GM12878 (cell line): ENCODE measurements around the gene FAM118B. TPM values are rescaled to one million over a fixed set of nuclear protein-coding genes. Genes with fewer than 3 reads are reported as not detected.

Source experiments
- ATAC-seq: fragments of 200-7000 bp; cut with Tn5 transposase; 3 replicates; pipeline ENCODE4 v1.9.1; 2020; ENCODE audit warnings: mild to moderate bottlenecking, moderate library complexity
- BruUV-seq: library from RNA; stranded (reverse); fragments of 400-500 nt; replicated peaks from 2 replicates; lab custom pipeline; 2021; lab: Mats Ljungman, UMichigan
- CTCF ChIA-PET: fragments of 300-600 bp; sonication (Branson Sonifier 250); formaldehyde crosslinking; extraction: SDS; loops from one replicate; lab custom pipeline; 2021; ENCODE audit warnings: inconsistent platforms; lab: Yijun Ruan, JAX
- POLR2A ChIA-PET: fragments of 350-600 bp; formaldehyde crosslinking; extraction: SDS; loops from one replicate; lab custom pipeline; 2021; ENCODE audit warnings: inconsistent platforms; lab: Charles Lee
- RAD21 ChIA-PET: fragments of 300-600 bp; sonication (Branson Sonifier 250); formaldehyde crosslinking; loops from one replicate; lab custom pipeline; 2023; ENCODE audit warnings: antibody characterized with exemption; ENCODE audit not compliant: unreplicated experiment; lab: Charles Lee
- SMC1A ChIA-PET: fragments of 300-600 bp; sonication (Branson Sonifier 250); formaldehyde crosslinking; loops from one replicate; lab custom pipeline; 2023; ENCODE audit not compliant: unreplicated experiment, uncharacterized antibody; lab: Charles Lee
- DNase-seq: peaks from one replicate; pipeline ENCODE4 v3.0.0-alpha.2; 2011; ENCODE audit warnings: low read depth, low spot score
- FAIRE-seq: peaks from 3 replicates; lab custom pipeline; 2011; peaks lifted over from hg19 to GRCh38; lab: Jason Lieb, UNC
- H2AFZ ChIP-seq: 2 replicates; pipeline ENCODE4 v1.6.0; 2011; ENCODE audit warnings: low read depth, low read length, control low read depth; ENCODE audit not compliant: control insufficient read depth
- H3K27ac ChIP-seq: 2 replicates; pipeline ENCODE4 v1.5.1; 2011; ENCODE audit warnings: control low read depth; ENCODE audit not compliant: control insufficient read depth, insufficient read depth
- H3K27me3 ChIP-seq, 2 experiments: replicated peaks in 1 of 2; 2 replicates each; pipeline versions ENCODE4 v1.6.0 to v1.6.1; 2011; ENCODE audit warnings: low read length in 1 of 2; ENCODE audit not compliant: control insufficient read depth in 2 of 2, insufficient read depth in 2 of 2
- H3K36me3 ChIP-seq, 2 experiments: 2 replicates each; pipeline ENCODE4 v1.5.1; 2011; ENCODE audit warnings: low read length in 1 of 2; ENCODE audit not compliant: control insufficient read depth in 2 of 2, insufficient read depth in 2 of 2
- H3K4me1 ChIP-seq: 2 replicates; pipeline ENCODE4 v1.6.1; 2011; ENCODE audit warnings: mild to moderate bottlenecking, low read length, moderate library complexity, mixed read lengths; ENCODE audit not compliant: control insufficient read depth, insufficient read depth
- H3K4me2 ChIP-seq: 2 replicates; pipeline ENCODE4 v1.6.0; 2011; ENCODE audit warnings: control low read depth; ENCODE audit not compliant: control insufficient read depth, insufficient read depth
- H3K4me3 ChIP-seq: fragments of 200-600 bp; sonication (generic); 2 replicates; pipeline ENCODE4 v1.5.1; 2016
- H3K79me2 ChIP-seq: 2 replicates; pipeline ENCODE4 v1.6.0; 2011; ENCODE audit warnings: low read length; ENCODE audit not compliant: control insufficient read depth, insufficient read depth
- H3K9ac ChIP-seq: 2 replicates; pipeline ENCODE4 v1.8.0; 2011; ENCODE audit warnings: low read length, control low read depth, mixed read lengths; ENCODE audit not compliant: control insufficient read depth, insufficient read depth
- H3K9me3 ChIP-seq: replicated peaks from 3 replicates; pipeline ENCODE4 v1.5.1; 2011; ENCODE audit warnings: mild to moderate bottlenecking, low read length; ENCODE audit not compliant: control insufficient read depth, insufficient read depth
- H4K20me1 ChIP-seq: 2 replicates; pipeline ENCODE4 v1.6.0; 2011; ENCODE audit not compliant: control insufficient read depth, insufficient read depth
- KAT2A ChIP-seq: conservative IDR thresholded peaks from 2 replicates; pipeline ENCODE4 v1.6.1; 2011; ENCODE audit warnings: low read depth, low read length; ENCODE audit not compliant: control insufficient read depth
- NFYA ChIP-seq: IDR thresholded peaks from 2 replicates; pipeline ENCODE4 v1.6.1; 2011; ENCODE audit warnings: low read depth, mild to moderate bottlenecking, low read length, improper control_type of control experiment, borderline replicate concordance
- SPI1 ChIP-seq: IDR thresholded peaks from 2 replicates; pipeline ENCODE4 v1.6.1; 2011; ENCODE audit warnings: low read depth, mild to moderate bottlenecking, low read length, moderate library complexity, borderline replicate concordance; ENCODE audit not compliant: insufficient read depth
- SREBF1 ChIP-seq: IDR thresholded peaks from 2 replicates; pipeline ENCODE4 v1.6.1; 2012; ENCODE audit warnings: mild to moderate bottlenecking, low read length
- STAT1 ChIP-seq: fragments of 450-650 bp; conservative IDR thresholded peaks from 2 replicates; pipeline ENCODE4 v1.6.1; 2014; ENCODE audit warnings: antibody characterized with exemption, mild to moderate bottlenecking
- WGBS: methylation state at CpG from one replicate; pipeline ENCODE4 v1.1.6; 2016; ENCODE audit warnings: low lambda C conversion rate; ENCODE audit not compliant: insufficient replicate concordance, insufficient coverage; ENCODE audit errors: missing lambda C conversion rate; 5-methylcytosine and 5-hydroxymethylcytosine counted together
- in situ Hi-C: fragments of 300-500 bp; cut with MboI; formaldehyde crosslinking; loops from 9 replicates; pipeline ENCODE4 v1.14.3; 2018; ENCODE audit warnings: mixed read lengths
- intact Hi-C: fragments of 100-400 bp; cut with micrococcal nuclease; formaldehyde crosslinking; loops from one replicate; pipeline ENCODE4 v1.14.2; 2022; ENCODE audit not compliant: unreplicated experiment
- polyA plus RNA-seq, 11 experiments: library from polyadenylated mRNA; depleted of rRNA in 4 of 11; unstranded in 6 of 11; stranded (reverse) in 5 of 11; fragments of >200 nt; fragmentation: Nextera tagmentation in 4 of 11; fragmentation: Illumina TruSeq in 1 of 11; extraction: Ambion mirVana in 4 of 11; extraction: Trizol in 1 of 11; gene quantifications; 1 replicate in 1 of 11; 2 replicates in 10 of 11; pipeline versions ENCODE4 v1.2.1 to v1.2.3, GENCODE V29; 2011 to 2016; ENCODE audit warnings: inconsistent platforms in 2 of 11, missing spikeins in 2 of 11, low read depth in 1 of 11
- total RNA-seq, 4 experiments: library from RNA; depleted of rRNA in 3 of 4; stranded (reverse); fragments of >200 nt in 3 of 4; fragmentation: Illumina TruSeq in 1 of 4; extraction: Trizol in 1 of 4; gene quantifications; 2 replicates each; pipeline versions ENCODE4 v1.2.1 to v1.2.3, GENCODE V29; 2013 to 2021
- TF ChIP-seq, protein P1 (sequence below): IDR thresholded peaks from 2 replicates; pipeline ENCODE4 v1.6.1; 2011; ENCODE audit warnings: low read depth, low read length, improper control_type of control experiment, borderline replicate concordance
- TF ChIP-seq, protein P2 (sequence below): fragments of 450-650 bp; formaldehyde crosslinking; IDR thresholded peaks from 2 replicates; pipeline ENCODE4 v1.4.0; 2020; ENCODE audit warnings: mild to moderate bottlenecking, moderate library complexity
- TF ChIP-seq, protein P3 (sequence below): IDR thresholded peaks from 2 replicates; pipeline ENCODE4 v1.6.1; 2012; ENCODE audit warnings: mild to moderate bottlenecking, low read depth, low read length

Gene FAM118B
- total and polyA plus RNA-seq, 10 of the 15 experiments (the other 5 are each of a cell fraction or from before 2014, with no cell fraction given): 12.8 to 29.7 (median 16.5) TPM

DNA sequence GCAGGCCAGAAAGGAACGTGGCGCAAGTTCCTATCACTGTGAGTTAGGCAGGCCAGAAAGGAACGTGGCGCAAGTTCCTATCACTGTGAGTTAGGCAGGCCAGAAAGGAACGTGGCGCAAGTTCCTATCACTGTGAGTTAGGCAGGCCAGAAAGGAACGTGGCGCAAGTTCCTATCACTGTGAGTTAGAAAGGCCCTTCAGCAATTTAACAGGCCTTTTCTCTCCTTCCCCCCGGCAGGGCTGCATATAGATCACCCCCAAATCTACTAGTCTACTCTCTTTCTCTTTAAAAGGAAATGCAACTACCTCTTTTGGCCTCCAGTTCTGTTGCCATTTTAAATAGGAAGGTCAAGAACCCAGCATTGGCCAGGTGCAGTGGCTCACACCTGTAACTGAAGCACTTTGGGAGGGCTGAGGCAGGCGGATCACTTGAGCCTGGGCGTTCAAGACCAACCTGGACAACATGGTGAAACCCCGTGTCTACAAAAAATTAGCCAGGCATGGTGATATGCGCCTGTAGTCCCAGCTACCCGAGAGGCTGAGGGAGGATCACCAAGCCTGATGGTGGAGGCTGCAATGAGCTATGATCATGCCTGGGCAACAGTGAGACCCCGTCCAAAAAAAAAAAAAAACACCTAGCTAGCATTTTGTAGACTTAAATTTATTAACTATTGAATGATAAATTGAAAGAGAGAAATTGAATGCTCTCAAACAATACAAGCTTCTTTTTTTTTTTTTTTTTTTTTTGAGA is 14.9 kb downstream of the FAM118B start:
- CTCF ChIA-PET: no interaction called here
- SMC1A ChIA-PET: no interaction called here
- Histone ChIP-seq H3K79me2 (peaks cover 1% of the 10 kb centered on the region), H3K9ac (no peak overlapping the region), H3K4me1 (no peaks in the 10 kb centered on the region), H3K4me2 (no peak overlapping the region), H3K27me3 (no peaks in the 10 kb centered on the region), H3K4me3 (no peak overlapping the region), H2AFZ (no peak overlapping the region), H3K9me3 (no peaks in the 10 kb centered on the region), H3K36me3 (peaks cover 2 to 4% of the 10 kb centered on the region in 2 experiments; a peak in 3 of 4 replicates), H4K20me1 (no peaks in the 10 kb centered on the region), H3K27ac (no peak overlapping the region)
- no peak for FAIRE-seq
- no peak for ATAC-seq
- RAD21 ChIA-PET: interaction anchor here (0.6 to 0.7 kb wide), 2 partner anchors 37 to 312 kb away, joined by 3 to 4 read pairs; no protein-coding TSS in a partner anchor
- no peak for DNase-seq
- intact Hi-C loops (no loop called here), in situ Hi-C loops (no loop called here)
- TF ChIP-seq STAT1: no peak
- TF ChIP-seq KAT2A: no peak
- TF ChIP-seq, protein P1, sequence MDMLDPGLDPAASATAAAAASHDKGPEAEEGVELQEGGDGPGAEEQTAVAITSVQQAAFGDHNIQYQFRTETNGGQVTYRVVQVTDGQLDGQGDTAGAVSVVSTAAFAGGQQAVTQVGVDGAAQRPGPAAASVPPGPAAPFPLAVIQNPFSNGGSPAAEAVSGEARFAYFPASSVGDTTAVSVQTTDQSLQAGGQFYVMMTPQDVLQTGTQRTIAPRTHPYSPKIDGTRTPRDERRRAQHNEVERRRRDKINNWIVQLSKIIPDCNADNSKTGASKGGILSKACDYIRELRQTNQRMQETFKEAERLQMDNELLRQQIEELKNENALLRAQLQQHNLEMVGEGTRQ: no peak
- TF ChIP-seq NFYA: no peak
- no peak for TF ChIP-seq SREBF1
- TF ChIP-seq SPI1: no peak
- TF ChIP-seq, protein P2, sequence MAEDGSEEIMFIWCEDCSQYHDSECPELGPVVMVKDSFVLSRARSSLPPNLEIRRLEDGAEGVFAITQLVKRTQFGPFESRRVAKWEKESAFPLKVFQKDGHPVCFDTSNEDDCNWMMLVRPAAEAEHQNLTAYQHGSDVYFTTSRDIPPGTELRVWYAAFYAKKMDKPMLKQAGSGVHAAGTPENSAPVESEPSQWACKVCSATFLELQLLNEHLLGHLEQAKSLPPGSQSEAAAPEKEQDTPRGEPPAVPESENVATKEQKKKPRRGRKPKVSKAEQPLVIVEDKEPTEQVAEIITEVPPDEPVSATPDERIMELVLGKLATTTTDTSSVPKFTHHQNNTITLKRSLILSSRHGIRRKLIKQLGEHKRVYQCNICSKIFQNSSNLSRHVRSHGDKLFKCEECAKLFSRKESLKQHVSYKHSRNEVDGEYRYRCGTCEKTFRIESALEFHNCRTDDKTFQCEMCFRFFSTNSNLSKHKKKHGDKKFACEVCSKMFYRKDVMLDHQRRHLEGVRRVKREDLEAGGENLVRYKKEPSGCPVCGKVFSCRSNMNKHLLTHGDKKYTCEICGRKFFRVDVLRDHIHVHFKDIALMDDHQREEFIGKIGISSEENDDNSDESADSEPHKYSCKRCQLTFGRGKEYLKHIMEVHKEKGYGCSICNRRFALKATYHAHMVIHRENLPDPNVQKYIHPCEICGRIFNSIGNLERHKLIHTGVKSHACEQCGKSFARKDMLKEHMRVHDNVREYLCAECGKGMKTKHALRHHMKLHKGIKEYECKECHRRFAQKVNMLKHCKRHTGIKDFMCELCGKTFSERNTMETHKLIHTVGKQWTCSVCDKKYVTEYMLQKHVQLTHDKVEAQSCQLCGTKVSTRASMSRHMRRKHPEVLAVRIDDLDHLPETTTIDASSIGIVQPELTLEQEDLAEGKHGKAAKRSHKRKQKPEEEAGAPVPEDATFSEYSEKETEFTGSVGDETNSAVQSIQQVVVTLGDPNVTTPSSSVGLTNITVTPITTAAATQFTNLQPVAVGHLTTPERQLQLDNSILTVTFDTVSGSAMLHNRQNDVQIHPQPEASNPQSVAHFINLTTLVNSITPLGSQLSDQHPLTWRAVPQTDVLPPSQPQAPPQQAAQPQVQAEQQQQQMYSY: no peak
- TF ChIP-seq, protein P3, sequence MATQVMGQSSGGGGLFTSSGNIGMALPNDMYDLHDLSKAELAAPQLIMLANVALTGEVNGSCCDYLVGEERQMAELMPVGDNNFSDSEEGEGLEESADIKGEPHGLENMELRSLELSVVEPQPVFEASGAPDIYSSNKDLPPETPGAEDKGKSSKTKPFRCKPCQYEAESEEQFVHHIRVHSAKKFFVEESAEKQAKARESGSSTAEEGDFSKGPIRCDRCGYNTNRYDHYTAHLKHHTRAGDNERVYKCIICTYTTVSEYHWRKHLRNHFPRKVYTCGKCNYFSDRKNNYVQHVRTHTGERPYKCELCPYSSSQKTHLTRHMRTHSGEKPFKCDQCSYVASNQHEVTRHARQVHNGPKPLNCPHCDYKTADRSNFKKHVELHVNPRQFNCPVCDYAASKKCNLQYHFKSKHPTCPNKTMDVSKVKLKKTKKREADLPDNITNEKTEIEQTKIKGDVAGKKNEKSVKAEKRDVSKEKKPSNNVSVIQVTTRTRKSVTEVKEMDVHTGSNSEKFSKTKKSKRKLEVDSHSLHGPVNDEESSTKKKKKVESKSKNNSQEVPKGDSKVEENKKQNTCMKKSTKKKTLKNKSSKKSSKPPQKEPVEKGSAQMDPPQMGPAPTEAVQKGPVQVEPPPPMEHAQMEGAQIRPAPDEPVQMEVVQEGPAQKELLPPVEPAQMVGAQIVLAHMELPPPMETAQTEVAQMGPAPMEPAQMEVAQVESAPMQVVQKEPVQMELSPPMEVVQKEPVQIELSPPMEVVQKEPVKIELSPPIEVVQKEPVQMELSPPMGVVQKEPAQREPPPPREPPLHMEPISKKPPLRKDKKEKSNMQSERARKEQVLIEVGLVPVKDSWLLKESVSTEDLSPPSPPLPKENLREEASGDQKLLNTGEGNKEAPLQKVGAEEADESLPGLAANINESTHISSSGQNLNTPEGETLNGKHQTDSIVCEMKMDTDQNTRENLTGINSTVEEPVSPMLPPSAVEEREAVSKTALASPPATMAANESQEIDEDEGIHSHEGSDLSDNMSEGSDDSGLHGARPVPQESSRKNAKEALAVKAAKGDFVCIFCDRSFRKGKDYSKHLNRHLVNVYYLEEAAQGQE: no peak
- WGBS: 99% methylated on average over 11 of the region's 15 CpGs
- no TSS peak for BruUV-seq
- POLR2A ChIA-PET: interaction anchor here (0.6 to 0.7 kb wide), 3 partner anchors 74 to 660 kb away, joined by 3 to 4 read pairs (median 3); no protein-coding TSS in a partner anchor
